Activated CD8-positive, alpha-beta memory T cell treated with anti-CD3 and anti-CD28 coated beads for 24 hours (primary cell): ENCODE data around the gene GAS2L2.
"Not testable (repeated sequence)": the region's sequence is repeated elsewhere in the genome, so short reads cannot be mapped to it uniquely, and the experiment has no call there.

Source experiments
- DNase-seq: peaks from one replicate; pipeline ENCODE4 v3.0.0-alpha.2; 2020

The GAS2L2 gene

GRCh38 chr17:35773129-35773528 is 20.1 kb upstream of the GAS2L2 start:
- no peak for DNase-seq

- no peak for DNase-seq
Measured at GRCh38 chr17:35769895-35770486, 17.0 kb upstream of the GAS2L2 start.

- DNase-seq = no peak
Measured at GRCh38 chr17:35768797-35769196, 15.8 kb upstream of the GAS2L2 start.

- DNase-seq = no peak
Measured at GRCh38 chr17:35766903-35767510, 14.0 kb upstream of the GAS2L2 start.

GRCh38 chr17:35766489-35766877 is 13.4 kb upstream of the GAS2L2 start:
- DNase-seq = no peak

GRCh38 chr17:35765756-35766488 is 12.9 kb upstream of the GAS2L2 start:
- DNase-seq = no peak

GRCh38 chr17:35765086-35765710 is 12.2 kb upstream of the GAS2L2 start:
- no peak for DNase-seq

GRCh38 chr17:35764123-35764991 is 11.3 kb upstream of the GAS2L2 start:
- DNase-seq = peak; percentile 96

- DNase-seq = no peak
Measured at GRCh38 chr17:35763767-35764122, 10.7 kb upstream of the GAS2L2 start.

GRCh38 chr17:35761601-35762000 is 8.6 kb upstream of the GAS2L2 start:
- no peak for DNase-seq

- no peak for DNase-seq
Measured at GRCh38 chr17:35760587-35760986, 7.5 kb upstream of the GAS2L2 start, which contains the start of gene C17orf50. TSS of gene C17orf50 (plus strand) at chr17:35760887. CDS start at chr17:35760942, 55 bp downstream.

GRCh38 chr17:35757243-35757642 is 4.2 kb upstream of the GAS2L2 start:
- DNase-seq = no peak

GRCh38 chr17:35752471-35752870 is 568 bp downstream of the GAS2L2 start:
- no peak for DNase-seq

- DNase-seq = not testable (repeated sequence)
Measured at GRCh38 chr17:35751541-35751940, 1.5 kb downstream of the GAS2L2 start.

- DNase-seq = no peak
Measured at GRCh38 chr17:35750526-35751395, 2.3 kb downstream of the GAS2L2 start.

- DNase-seq = no peak
Measured at GRCh38 chr17:35749560-35750412, 3.3 kb downstream of the GAS2L2 start.

GRCh38 chr17:35748979-35749378 is 4.1 kb downstream of the GAS2L2 start:
- no peak for DNase-seq

- DNase-seq = no peak
Measured at GRCh38 chr17:35748341-35748841, 4.6 kb downstream of the GAS2L2 start.

GRCh38 chr17:35747540-35748017 is 5.5 kb downstream of the GAS2L2 start:
- DNase-seq = peak; percentile 91

GRCh38 chr17:35745749-35746320 is 7.2 kb downstream of the GAS2L2 start:
- DNase-seq = no peak
